SKM-1 (cell line): ENCODE results near the gene DDX3Y.

ENCODE experiments used
- DNase-seq: peaks from one replicate; lab custom pipeline; 2025; ENCODE audit not compliant: unreplicated experiment; lab: John Stamatoyannopoulos, UW

The DDX3Y gene

GRCh38 chrY:12904618-12905516 lies at the start of gene DDX3Y:
TSS of gene DDX3Y (plus strand) at chrY:12904868. CDS start at chrY:12904937, 69 bp downstream.
- DNase-seq = peak; percentile 77

- no peak for DNase-seq
Measured at GRCh38 chrY:12855791-12856275, 48.8 kb upstream of the DDX3Y start.

- no peak for DNase-seq
Measured at GRCh38 chrY:12867960-12868359, 36.7 kb upstream of the DDX3Y start.

GRCh38 chrY:12896973-12897372 lies 7.7 kb upstream of the DDX3Y start:
- DNase-seq = no peak

- no peak for DNase-seq
Measured at GRCh38 chrY:12898604-12899003, 6.1 kb upstream of the DDX3Y start.

- DNase-seq = peak; percentile 2
Measured at GRCh38 chrY:12905517-12905872, 827 bp downstream of the DDX3Y start.

- no peak for DNase-seq
Measured at GRCh38 chrY:12905895-12906294, 1.2 kb downstream of the DDX3Y start.

GRCh38 chrY:12913541-12913940 lies 8.9 kb downstream of the DDX3Y start:
- DNase-seq = no peak

- no peak for DNase-seq
Measured at GRCh38 chrY:12928043-12928442, 23.4 kb downstream of the DDX3Y start.

- DNase-seq = no peak
Measured at GRCh38 chrY:12941725-12942687, 37.3 kb downstream of the DDX3Y start.
